Measurements from ENCODE around the gene CFAP73.

The CFAP73 gene

GRCh38 chr12:113158439-113159203, 9.1 kb downstream of the CFAP73 start:
- no peak for DNase-seq
- in situ Hi-C loops (cut with MboI; ENCODE audit: low pct_unique_long_range_greater_than_20kb, low sequenced_read_pairs) = no loop called here

GRCh38 chr12:113159937-113160336, 10.4 kb downstream of the CFAP73 start:
- in situ Hi-C loops (cut with MboI; ENCODE audit: low pct_unique_long_range_greater_than_20kb, low sequenced_read_pairs) = no loop called here
- no peak for DNase-seq

- in situ Hi-C loops (cut with MboI; ENCODE audit: low pct_unique_long_range_greater_than_20kb, low sequenced_read_pairs) = no loop called here
- DNase-seq = no peak
These were observed 12.0 kb downstream of the CFAP73 start for GRCh38 chr12:113161415-113162016.

GRCh38 chr12:113162102-113163029, 12.8 kb downstream of the CFAP73 start:
- in situ Hi-C loops (cut with MboI; ENCODE audit: low pct_unique_long_range_greater_than_20kb, low sequenced_read_pairs) = no loop called here

GRCh38 chr12:113163030-113163360, 13.5 kb downstream of the CFAP73 start:
- in situ Hi-C loops (cut with MboI; ENCODE audit: low pct_unique_long_range_greater_than_20kb, low sequenced_read_pairs) = no loop called here
- DNase-seq = no peak

More at GRCh38 chr12:113162102-113163029, 12.8 kb downstream of the CFAP73 start:
- no peak for DNase-seq

GRCh38 chr12:113164014-113164413, 14.5 kb downstream of the CFAP73 start:
- no peak for DNase-seq
- in situ Hi-C loops (cut with MboI; ENCODE audit: low pct_unique_long_range_greater_than_20kb, low sequenced_read_pairs) = no loop called here

- in situ Hi-C loops (cut with MboI; ENCODE audit: low pct_unique_long_range_greater_than_20kb, low sequenced_read_pairs) = no loop called here
- no peak for DNase-seq
These were observed 16.3 kb downstream of the CFAP73 start for GRCh38 chr12:113165521-113166450.

GRCh38 chr12:113167868-113168267, 18.3 kb downstream of the CFAP73 start:
- in situ Hi-C loops (cut with MboI; ENCODE audit: low pct_unique_long_range_greater_than_20kb, low sequenced_read_pairs) = no loop called here
- no peak for DNase-seq

GRCh38 chr12:113169697-113170096, 20.2 kb downstream of the CFAP73 start:
- in situ Hi-C loops (cut with MboI; ENCODE audit: low pct_unique_long_range_greater_than_20kb, low sequenced_read_pairs) = no loop called here
- DNase-seq = no peak

GRCh38 chr12:113170457-113170856, 20.9 kb downstream of the CFAP73 start:
- DNase-seq = no peak
- in situ Hi-C loops (cut with MboI; ENCODE audit: low pct_unique_long_range_greater_than_20kb, low sequenced_read_pairs) = no loop called here

GRCh38 chr12:113170926-113171325, 21.4 kb downstream of the CFAP73 start:
- DNase-seq = no peak
- in situ Hi-C loops (cut with MboI; ENCODE audit: low pct_unique_long_range_greater_than_20kb, low sequenced_read_pairs) = no loop called here

- no peak for DNase-seq
- in situ Hi-C loops (cut with MboI; ENCODE audit: low pct_unique_long_range_greater_than_20kb, low sequenced_read_pairs) = no loop called here
These were observed 22.0 kb downstream of the CFAP73 start for GRCh38 chr12:113171543-113171942.

GRCh38 chr12:113172185-113172584, 22.7 kb downstream of the CFAP73 start:
- DNase-seq = no peak
- in situ Hi-C loops (cut with MboI; ENCODE audit: low pct_unique_long_range_greater_than_20kb, low sequenced_read_pairs) = no loop called here

- DNase-seq = no peak
- in situ Hi-C loops (cut with MboI; ENCODE audit: low pct_unique_long_range_greater_than_20kb, low sequenced_read_pairs) = no loop called here
These were observed 23.7 kb downstream of the CFAP73 start for GRCh38 chr12:113173081-113173698.

GRCh38 chr12:113174461-113175384, 25.2 kb downstream of the CFAP73 start:
- peak; percentile 71 for DNase-seq
- in situ Hi-C loops (cut with MboI; ENCODE audit: low pct_unique_long_range_greater_than_20kb, low sequenced_read_pairs) = no loop called here

- no peak for DNase-seq
- in situ Hi-C loops (cut with MboI; ENCODE audit: low pct_unique_long_range_greater_than_20kb, low sequenced_read_pairs) = no loop called here
These were observed 29.5 kb downstream of the CFAP73 start for GRCh38 chr12:113179023-113179422.

GRCh38 chr12:113180333-113180732, 30.8 kb downstream of the CFAP73 start:
- no peak for DNase-seq
- in situ Hi-C loops (cut with MboI; ENCODE audit: low pct_unique_long_range_greater_than_20kb, low sequenced_read_pairs) = no loop called here

- DNase-seq = no peak
- in situ Hi-C loops (cut with MboI; ENCODE audit: low pct_unique_long_range_greater_than_20kb, low sequenced_read_pairs) = no loop called here
These were observed 32.5 kb downstream of the CFAP73 start for GRCh38 chr12:113181975-113182374.

Measured in KBM-7 (cell line).